NCI-H446 treated with DMSO at 0.1 percent for 48 hours (cell line): ENCODE data around the gene EFHC1.
A peak's percentile ranks its signal among the peaks of the same experiment; 100 is the strongest.

Experiments
- DNase-seq: peaks from one replicate; lab custom pipeline; 2025; lab: John Stamatoyannopoulos, UW

Gene EFHC1

DNA sequence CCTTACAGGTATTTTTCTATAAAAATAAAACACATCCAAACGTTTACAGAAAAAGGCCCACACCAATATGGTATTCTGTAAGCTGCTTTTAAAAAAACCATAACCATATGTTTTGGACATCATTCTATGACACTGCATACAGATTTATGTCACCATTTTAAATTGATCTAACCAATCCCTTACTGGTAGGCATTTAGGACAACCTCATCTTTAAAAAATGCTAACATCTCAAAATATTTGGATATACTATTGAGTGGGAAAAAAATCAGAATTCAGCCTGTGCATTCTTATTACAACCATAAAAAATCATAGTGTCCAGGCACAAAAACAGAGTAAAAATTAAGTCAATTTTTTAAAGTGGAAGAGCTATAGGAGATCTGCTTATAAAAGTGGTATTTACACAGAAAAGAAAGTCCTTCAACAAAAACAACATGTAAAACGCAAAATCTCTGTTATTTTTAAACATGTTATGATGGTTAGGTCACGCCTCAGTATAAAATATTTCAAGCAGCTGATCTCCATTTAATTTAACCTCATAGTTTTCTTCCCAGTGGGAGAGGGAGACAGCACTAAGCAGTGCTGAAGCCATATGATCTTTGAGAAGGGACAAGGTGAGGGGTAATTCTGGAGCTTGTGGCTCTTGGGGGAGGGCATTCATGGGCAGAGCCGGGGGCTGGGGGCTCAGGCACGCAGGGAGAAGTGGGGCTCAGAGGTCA lies 135.5 kb downstream of the EFHC1 start:
- DNase-seq = no peak

DNA sequence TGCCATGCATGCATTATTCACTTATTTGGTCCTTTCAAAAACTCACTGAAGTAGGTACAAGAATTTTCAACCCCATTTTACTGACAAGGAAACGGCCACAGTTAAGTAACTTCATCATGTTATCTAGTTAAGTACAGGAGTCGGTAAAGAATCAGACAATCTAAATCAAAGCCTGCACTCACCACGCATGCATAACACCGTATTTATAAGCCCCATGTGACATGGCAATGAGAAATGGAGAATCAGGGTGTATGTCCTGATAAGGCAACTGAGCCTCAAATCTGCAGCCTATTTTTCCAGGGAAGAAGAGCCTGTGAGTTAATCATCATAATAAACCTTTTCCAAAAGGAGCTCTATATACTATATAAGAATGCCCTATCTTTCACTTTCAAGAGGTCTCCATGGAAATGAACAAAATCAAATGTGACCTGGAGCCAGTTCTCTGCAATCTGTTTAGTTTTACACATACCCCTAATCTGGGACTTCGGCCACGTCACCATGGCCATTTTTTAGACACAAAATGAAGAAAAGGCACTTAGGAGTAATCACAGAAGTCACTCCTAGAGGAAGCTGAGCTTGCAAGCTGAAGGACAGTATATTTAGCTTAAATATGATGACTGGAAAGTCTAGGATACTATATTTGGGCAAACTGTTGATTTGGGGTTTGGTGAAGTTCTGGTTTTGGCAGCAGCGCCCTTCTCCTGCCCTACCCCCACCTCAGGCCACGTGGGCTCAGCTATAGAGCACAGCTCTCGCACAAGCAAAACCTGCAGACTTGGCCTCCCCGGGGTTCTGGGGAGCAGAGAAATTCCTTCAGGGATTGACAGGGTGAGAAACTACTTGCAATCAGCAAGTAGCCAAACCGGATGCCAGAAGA lies 137.5 kb downstream of the EFHC1 start:
- DNase-seq = no peak

DNA sequence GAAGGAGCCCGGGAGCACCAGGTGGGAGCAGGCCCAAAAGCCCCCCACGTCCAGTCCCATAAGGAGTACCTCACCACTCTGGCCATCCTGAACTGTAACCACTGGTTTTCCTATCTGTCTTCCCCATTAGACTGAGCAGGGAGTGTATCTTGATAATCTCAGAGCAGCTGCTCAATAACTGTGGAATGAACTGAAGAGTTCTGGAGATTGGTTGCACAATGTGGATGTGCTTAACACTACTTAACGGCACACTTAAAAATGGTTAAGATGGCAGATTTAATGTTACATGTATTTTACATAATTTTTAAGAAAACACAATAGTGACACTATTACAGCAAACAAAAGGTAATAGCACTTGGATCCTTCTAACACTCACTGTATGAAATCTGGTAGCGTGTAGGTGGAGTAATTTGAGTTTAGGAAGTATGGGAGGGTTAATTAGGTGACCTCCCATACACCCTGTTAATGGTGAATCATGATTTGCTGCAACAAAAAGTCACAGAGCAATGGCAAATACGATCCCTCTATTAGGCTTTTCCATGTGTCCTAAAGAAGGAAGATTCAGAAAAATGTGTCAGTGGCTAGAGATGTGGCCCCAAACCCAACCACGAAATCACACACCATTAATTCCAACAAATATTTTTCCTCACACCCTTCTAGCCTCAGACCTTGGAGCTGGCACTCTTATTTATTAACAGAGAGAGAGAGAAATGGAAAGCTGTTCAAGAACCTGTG lies 138.3 kb downstream of the EFHC1 start:
- DNase-seq = no peak

DNA sequence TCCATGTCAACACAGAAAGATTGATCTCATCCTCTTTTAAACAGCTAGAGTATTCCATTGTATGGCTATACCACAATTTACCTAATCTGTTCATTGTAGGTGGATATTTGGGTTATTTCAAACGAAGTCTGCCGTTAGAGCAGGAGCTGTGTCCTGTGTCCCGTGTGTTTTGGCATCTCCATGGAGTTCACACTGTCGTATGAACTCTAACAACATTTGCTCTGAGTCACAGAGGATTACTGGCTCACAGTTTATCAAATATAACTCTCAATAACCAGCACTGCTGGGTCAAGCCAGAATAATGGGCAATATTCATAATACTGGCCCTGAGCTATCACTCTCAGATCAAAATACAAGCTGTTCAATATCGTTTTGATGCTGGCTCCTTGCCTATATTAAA lies 140.3 kb downstream of the EFHC1 start:
- no peak for DNase-seq

DNA sequence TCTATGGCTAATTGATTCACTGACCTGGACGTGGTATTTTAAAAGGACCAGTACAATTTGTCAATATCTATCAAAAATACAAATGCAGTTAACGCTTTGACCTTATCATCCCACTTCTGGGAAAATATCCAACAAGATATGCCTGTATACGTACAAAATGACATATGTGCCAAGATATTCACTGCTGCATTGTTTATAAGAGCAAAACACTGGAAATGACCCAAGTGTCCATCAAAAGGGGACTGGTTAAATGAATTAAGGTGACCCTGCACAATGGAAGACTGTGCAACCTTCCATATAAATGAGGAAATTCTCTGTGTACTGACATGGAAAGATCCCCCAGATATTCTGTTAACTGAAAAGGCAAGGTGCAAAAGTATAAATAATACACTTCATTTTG lies 142.8 kb downstream of the EFHC1 start:
- no peak for DNase-seq

DNA sequence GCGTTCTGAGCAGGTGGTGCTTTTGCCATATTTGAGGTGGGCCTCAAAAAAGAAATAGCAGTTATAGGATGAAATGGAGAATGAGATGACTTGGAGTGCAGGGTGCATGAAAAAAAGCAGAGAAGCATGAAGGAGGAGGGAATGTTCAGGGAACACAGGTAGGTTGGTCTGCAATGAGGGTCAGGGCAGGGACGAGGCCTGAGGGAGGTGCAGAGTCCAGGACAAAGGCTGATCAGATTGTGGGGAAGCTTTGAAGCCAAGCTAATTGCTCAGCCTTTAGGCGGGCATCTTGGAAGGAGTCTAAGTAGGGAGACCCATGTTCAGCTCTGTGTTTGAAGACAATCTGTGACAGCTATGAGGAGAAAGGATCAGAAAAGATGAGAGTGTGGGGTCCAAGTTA lies 144.7 kb downstream of the EFHC1 start:
- DNase-seq = no peak

DNA sequence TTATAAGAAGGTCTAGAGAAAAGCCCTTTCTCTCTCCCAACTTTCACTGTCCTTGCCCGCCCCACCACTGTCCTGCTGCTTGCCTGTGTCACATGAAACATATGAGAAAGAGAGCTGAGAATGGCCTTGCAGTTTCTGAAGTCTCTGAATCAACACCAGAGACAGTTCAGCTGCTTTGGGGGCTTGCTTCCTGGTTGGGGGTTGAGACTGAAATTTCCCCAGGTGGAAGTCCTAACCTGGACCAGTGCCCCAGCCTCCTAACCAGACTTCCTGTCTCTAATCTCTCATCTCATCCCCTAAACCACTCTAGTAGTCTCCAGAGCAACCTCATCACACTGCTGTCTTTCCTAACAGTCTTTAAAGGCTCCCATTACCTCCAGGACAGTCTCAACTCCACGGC lies 146.1 kb downstream of the EFHC1 start:
- DNase-seq = no peak

DNA sequence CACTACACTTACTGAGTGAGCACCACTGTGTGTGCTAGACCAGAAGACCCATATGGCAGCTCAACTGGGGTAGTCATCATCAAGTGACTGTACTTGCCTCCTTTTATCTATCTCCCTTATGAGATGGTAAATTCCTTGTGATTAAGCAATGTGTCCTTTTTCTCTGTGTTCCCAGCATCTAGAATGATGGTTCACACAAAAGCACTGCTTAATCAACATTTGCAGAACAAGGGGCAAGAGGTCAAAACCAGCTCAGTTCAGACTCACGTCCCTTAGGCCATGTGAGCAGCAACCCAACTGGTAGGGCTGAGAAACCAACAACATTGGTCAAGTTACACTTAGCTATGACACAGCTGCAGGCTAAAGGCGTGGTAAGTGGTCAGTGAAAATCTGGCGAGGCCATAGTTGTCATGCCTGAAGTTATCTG lies 146.7 kb downstream of the EFHC1 start:
- DNase-seq = no peak

DNA sequence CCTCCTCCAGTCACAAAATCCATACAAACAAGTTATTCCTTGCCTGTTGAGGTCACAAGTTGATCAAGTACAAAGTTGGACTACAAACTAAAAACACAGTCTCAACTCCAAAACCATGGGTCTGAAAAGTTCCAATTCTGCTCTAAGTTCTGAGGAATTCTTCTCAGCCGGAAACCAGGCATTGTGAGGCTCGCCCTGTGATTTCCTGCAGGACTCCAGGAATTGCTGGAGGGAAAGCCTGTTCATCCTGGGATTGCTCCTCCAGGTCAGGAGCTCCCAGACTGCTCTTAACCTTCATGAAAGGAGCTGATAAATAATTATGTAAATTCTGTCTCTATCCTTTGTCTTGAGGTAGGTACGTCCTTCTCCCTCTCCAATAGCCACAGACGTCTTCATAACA lies 148.2 kb downstream of the EFHC1 start:
- DNase-seq = no peak

DNA sequence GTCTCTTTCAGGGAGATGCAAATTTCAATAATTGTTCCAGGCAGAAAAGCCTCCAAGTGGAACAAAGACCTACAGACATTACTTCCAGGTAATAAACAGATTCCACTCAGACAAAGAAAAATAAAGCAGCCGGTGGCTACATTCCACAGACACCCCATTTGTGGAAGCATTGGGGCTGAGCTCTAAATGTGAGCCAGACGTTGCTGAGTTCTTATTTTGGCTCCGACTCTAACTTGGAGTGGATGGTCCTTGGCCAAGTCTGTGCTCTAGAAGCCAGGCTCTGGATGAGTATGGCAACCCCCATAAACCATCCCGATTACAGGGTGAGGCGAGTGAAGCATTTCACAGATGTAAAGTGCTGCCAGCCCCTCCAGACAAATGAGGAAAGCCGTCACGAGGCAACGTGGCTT lies 150.2 kb downstream of the EFHC1 start:
- peak; percentile 74 for DNase-seq

DNA sequence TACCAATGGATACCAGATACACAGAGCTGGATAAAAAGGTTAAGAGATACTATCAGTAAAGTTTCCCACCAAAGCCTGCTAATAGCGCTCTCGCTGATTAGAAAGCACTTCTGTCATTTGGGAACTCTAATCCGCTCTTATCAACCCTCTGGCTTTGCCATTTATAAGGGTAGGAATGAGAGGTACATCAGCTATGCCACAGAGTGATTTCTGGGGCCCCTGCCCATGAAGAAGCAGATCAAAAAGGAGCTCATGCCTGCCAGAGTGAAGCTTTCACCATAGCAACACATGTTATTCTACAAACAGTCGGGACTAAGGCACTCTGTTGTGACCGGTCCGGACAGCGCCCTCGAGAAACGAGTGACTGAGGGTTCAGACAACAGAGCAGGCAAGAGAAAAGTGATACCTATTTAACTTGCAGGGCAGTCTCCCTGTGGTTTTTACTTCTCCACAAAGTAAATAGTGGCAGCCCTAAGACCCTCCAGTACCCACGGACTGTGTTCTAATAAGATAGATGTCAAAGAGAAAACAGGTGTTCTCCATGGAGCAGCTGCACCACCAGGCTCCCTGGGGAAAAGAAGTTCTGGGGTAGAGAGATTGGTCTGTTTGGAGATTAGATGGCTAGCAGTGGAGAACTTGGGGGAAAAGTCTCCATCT lies 151.1 kb downstream of the EFHC1 start:
- no peak for DNase-seq

DNA sequence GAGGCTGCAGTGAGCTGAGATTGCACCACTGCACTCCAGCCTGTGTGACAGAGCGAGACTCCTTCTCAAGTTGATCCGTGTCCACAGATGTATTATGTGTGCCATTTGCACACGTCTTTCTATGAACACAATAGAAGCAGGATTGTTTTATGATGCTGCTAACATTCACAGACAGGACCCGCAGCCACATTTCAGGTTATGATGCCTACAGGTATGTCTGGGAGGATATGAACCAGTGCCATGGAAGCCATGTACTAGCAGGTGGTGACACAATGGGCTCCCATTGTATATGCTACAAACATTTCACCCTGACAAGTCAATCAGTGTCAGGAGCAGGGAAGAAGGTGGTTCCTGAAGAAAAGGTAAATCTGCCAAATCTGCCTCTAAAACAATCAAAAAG lies 152.4 kb downstream of the EFHC1 start:
- no peak for DNase-seq

DNA sequence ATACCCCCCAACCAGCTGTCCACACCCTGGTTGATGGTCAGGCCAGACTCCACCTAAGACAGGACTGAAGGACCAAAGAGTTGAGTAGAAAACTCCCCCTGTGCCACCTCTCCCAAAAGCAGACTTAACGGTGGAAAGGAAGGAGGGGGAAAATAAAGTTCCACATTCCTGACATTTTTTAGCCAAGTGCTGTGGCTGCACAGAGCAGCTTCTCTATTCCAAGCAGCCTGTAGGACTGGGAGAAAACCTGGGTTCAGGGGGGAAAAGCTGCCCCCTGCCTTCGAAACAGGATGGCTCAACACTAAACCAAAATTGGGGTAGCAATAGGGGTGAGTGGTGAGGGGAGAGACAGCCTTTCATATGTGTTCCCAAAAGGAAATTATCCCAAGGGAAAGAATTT lies 153.2 kb downstream of the EFHC1 start:
- DNase-seq = no peak
